CD4-positive, alpha-beta T cell treated with Interleukin-10 for 1 hour (primary cell): ENCODE measurements around the gene AUNIP.

Experiments
- DNase-seq: peaks from one replicate; pipeline ENCODE4 v3.0.0-alpha.2; 2020

Gene AUNIP

DNA sequence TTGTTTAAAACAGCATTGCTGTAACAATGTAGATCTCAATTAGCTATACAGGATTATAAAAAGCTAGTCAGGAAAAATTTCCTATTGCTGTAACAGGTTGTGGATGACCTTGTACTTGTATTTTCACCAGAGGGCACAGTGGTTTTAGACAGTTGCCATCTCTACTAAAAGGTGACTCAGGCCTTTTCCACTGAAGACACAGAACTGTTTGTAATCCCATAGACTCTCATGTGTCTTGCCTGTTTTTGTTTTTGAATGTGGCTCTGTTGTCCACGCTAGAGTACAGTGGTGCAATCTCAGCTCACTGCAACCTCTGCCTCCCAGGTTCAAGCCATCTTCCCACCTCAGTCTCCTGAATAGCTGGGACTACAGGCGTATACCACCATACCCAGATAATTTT lies 33.7 kb downstream of the AUNIP start:
- no peak for DNase-seq

- no peak for DNase-seq
Measured at GRCh38 chr1:25821630-25822091, 37.6 kb downstream of the AUNIP start.

GRCh38 chr1:25821112-25821476 lies 38.2 kb downstream of the AUNIP start:
- no peak for DNase-seq

- peak; percentile 78 for DNase-seq
Measured at GRCh38 chr1:25820247-25821111, 38.8 kb downstream of the AUNIP start.

- DNase-seq = peak; percentile 93
Measured at GRCh38 chr1:25819491-25820246, 39.6 kb downstream of the AUNIP start, which contains the start of gene MTFR1L. Gene MTFR1L (plus strand): TSS chr1:25819954. CDS start chr1:25823105, 3,151 bp downstream.

- no peak for DNase-seq
Measured at GRCh38 chr1:25818569-25818968, 40.7 kb downstream of the AUNIP start.

DNA sequence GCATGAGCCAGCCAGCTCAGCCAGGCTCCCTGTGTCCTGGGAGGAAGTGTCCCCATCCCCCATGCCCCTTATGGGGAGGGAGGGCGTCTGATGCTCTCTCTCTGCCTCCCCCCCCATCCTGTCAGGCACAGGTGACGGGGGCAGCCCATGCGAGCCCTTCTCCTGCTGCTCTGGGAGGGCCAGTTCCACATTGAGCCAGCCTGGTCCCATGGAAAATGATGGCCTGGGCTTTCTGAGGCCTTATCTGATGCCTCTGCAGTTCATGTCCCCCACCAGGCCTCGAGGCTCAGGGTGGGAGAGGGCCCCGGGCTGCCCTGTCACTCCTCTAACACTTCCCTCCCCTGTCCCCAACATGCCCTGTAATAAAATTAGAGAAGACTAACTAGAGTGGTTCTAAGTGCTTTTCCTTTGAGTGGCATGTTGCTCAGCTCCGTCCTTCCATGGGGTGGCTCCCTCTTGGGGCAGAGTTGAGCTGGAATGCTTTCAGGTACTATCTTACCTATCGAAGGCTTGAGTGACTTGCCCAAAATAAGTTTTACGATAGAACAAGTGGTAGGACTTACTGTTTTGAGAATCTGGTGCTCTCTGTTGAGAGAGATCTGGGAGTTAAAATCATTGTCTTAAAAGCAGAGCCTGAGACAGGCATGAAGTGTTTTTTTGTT lies 41.3 kb downstream of the AUNIP start:
- no peak for DNase-seq

- DNase-seq = no peak
Measured at GRCh38 chr1:25816112-25816718, 43.0 kb downstream of the AUNIP start.

DNA sequence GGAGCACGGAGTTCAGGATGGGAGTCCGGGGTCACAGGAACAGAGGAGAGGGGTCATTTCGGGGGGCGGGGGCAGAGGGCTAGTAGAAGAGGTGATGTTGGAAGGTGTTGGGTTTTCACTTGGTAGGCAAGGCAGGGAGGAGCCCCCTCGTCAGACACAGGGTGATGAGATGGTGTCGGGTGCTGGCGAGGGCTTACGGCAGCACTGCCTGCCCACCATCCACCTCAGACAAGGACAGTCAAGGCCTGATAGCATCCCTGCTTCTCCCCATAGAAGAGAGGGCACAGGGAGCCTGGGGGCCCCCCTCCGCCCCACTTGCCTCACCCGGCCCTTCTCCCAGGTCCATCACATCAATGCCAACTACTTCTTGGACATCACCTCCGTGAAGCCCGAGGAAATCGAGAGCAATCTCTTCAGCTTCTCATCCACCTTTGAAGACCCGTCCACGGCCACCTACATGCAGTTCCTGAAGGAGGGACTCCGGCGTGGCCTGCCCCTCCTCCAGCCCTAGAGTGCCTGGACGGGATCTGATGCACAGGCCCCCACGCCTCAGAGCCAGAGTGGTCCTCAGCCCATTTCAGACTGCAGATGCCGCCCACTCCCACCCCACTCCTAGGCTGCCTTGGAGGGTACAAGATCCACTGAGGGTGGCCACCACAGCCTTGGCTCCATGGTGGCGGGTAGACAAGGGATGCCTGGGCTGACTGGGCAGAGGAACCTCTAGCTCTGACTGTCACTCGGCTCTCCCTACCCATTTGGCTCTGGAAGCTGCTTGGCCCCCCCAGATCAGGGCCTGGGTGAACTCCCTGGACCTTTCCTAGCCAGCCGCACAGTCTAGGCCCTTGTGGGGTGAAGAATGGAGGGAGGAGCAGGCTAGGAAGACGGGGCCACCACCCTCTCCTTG lies 43.8 kb downstream of the AUNIP start:
- no peak for DNase-seq

- no peak for DNase-seq
Measured at GRCh38 chr1:25814549-25815087, 44.6 kb downstream of the AUNIP start.

- no peak for DNase-seq
Measured at GRCh38 chr1:25813734-25814471, 45.4 kb downstream of the AUNIP start.

- DNase-seq = no peak
Measured at GRCh38 chr1:25813071-25813733, 46.1 kb downstream of the AUNIP start.

DNA sequence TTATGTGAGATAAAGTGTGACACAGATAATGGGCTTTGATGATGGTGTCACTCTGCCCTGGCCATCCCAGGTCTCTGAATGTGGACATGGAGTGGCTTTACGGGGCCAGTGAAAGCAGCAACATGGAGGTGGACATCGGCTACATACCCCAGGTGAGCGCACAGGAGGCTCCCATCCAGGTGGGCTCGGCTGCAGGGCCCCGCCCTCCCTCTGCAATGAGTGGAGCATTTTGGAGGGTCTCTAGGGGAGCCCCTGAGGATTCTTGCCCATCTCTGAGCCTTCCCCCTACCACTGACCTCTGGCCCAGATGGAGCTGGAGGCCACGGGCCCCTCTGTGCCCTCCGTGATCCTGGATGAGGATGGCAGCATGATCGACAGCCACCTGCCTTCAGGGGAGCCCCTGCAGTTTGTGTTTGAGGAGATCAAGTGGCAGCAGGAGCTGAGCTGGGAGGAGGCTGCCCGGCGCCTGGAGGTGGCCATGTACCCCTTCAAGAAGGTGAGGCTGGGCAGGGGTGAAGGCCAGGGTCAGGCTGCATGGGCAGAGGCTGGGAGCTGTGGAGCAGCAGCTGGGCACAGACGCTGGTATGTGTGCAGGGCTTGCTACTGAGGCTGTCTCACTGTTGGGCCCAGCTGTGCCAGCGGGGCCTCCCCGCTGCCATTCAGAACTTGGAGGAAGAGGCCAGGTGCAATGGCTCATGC lies 47.7 kb downstream of the AUNIP start:
- no peak for DNase-seq

DNA sequence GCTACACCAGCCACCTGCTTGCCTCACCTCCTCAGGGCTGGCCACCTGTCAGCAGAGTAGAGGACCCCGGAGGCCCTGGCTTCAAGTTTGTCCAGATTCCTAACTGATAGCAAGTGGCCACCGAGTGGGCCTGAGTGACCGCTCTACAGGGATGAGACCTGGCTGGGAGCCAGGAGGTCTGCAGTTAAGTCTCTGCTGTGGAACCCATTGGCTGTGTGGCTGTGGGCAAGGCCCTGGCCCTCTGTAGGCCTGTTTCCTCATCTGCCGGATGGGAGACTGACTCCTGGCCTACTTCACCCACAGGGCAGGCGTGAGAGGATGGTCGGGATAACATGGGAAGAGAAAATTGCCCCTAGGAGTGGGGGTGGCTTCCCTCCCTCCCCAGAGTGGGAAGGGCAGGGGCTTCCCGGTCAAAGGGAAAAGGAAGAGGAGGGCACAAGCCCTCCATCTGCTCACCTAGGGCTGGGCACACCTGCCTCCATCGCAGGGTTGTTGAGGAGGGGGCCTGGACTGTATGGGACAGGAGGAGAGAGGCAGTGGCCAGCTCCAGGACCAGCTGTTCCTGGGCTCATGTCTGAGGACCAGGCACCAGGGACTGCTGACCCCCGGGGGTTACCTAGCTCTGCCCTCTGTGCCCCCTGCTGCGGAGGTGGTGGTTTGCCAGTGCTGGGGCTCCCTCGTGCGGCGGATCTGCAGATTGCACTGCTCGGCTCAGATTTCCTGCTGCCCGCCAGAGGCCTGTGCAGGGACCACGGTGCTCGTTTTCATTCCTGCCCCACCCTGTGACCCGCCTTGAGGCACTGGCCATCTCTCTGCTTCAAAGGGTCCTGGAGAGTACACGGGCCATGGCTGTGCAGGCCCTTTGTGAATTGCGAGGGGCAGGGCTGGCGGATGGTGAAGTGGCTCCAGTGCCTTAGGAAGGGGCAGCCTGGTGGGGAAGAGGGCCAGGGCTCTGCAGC lies 48.6 kb downstream of the AUNIP start:
- DNase-seq = peak; percentile 82

GRCh38 chr1:25809929-25810328 lies 49.3 kb downstream of the AUNIP start:
- no peak for DNase-seq

- no peak for DNase-seq
Measured at GRCh38 chr1:25809283-25809926, 49.9 kb downstream of the AUNIP start.

GRCh38 chr1:25808481-25809244 lies 50.6 kb downstream of the AUNIP start:
- no peak for DNase-seq
